SK-N-SH treated with all-trans-retinoic acid at 6 μM for 48 hours (cell line): ENCODE measurements around the gene RNF166.

Source experiments
- ATAC-seq: fragments of 200-7000 bp; cut with Tn5 transposase; 3 replicates; pipeline ENCODE4 v1.9.1; 2020; ENCODE audit warnings: mild to moderate bottlenecking, moderate library complexity
- CREB5 ChIP-seq: fragments of 250-450 bp; sonication (Bioruptor Pico); IDR thresholded peaks from 2 replicates; pipeline ENCODE4 v1.5.1; 2020; ENCODE audit warnings: low read depth, mild to moderate bottlenecking, moderate library complexity
- CSDC2 ChIP-seq: fragments of 250-450 bp; sonication (Bioruptor Pico); IDR thresholded peaks from 2 replicates; pipeline ENCODE4 v1.5.0; 2020; ENCODE audit warnings: mild to moderate bottlenecking, moderate library complexity
- CSRNP3 ChIP-seq: fragments of 250-450 bp; sonication (Bioruptor Pico); IDR thresholded peaks from 2 replicates; pipeline ENCODE4 v1.5.1; 2021; ENCODE audit warnings: mild to moderate bottlenecking, moderate library complexity
- ESRRG ChIP-seq: fragments of 250-450 bp; sonication (Bioruptor Pico); IDR thresholded peaks from 2 replicates; pipeline ENCODE4 v1.6.1; 2021; ENCODE audit warnings: mild to moderate bottlenecking
- GLIS3 ChIP-seq: fragments of 250-450 bp; sonication (Bioruptor Pico); IDR thresholded peaks from 2 replicates; pipeline ENCODE4 v1.5.0; 2020; ENCODE audit warnings: mild to moderate bottlenecking, moderate library complexity
- ISL1 ChIP-seq: fragments of 250-450 bp; sonication (Bioruptor Pico); IDR thresholded peaks from 2 replicates; pipeline ENCODE4 v2.1.2; 2022; ENCODE audit warnings: mild to moderate bottlenecking, moderate library complexity
- OSR1 ChIP-seq: fragments of 250-450 bp; sonication (Bioruptor Pico); IDR thresholded peaks from 2 replicates; pipeline ENCODE4 v1.8.0; 2022; ENCODE audit warnings: moderate library complexity, mild to moderate bottlenecking, inconsistent platforms
- PATZ1 ChIP-seq: fragments of 250-450 bp; sonication (Bioruptor Pico); IDR thresholded peaks from 2 replicates; pipeline ENCODE4 v1.8.0; 2020; ENCODE audit warnings: mild to moderate bottlenecking, moderate library complexity, borderline replicate concordance
- POU6F1 ChIP-seq: fragments of 250-450 bp; sonication (Bioruptor Pico); IDR thresholded peaks from 2 replicates; pipeline ENCODE4 v1.8.0; 2021; ENCODE audit warnings: low read depth, mild to moderate bottlenecking, moderate library complexity, borderline replicate concordance
- RARB ChIP-seq: fragments of 250-450 bp; sonication (Bioruptor Pico); IDR thresholded peaks from 2 replicates; pipeline ENCODE4 v1.8.0; 2021; ENCODE audit warnings: mild to moderate bottlenecking, moderate library complexity
- SNAI2 ChIP-seq: fragments of 250-450 bp; sonication (Bioruptor Pico); IDR thresholded peaks from 2 replicates; pipeline ENCODE4 v1.5.0; 2020; ENCODE audit warnings: mild to moderate bottlenecking, moderate library complexity
- TCF4 ChIP-seq: fragments of 250-450 bp; sonication (Bioruptor Pico); IDR thresholded peaks from 2 replicates; pipeline ENCODE4 v1.8.0; 2021; ENCODE audit warnings: mild to moderate bottlenecking, moderate library complexity, borderline replicate concordance
- TOX ChIP-seq: fragments of 250-450 bp; sonication (Bioruptor Pico); IDR thresholded peaks from 2 replicates; pipeline ENCODE4 v1.8.0; 2021; ENCODE audit warnings: mild to moderate bottlenecking, moderate library complexity, borderline replicate concordance
- TSHZ2 ChIP-seq: fragments of 250-450 bp; sonication (Bioruptor Pico); IDR thresholded peaks from 2 replicates; pipeline ENCODE4 v1.5.0; 2020; ENCODE audit warnings: mild to moderate bottlenecking, moderate library complexity
- ZC3H10 ChIP-seq: fragments of 250-450 bp; sonication (Bioruptor Pico); IDR thresholded peaks from 2 replicates; pipeline ENCODE4 v1.5.1; 2021; ENCODE audit warnings: mild to moderate bottlenecking, moderate library complexity
- ZFP3 ChIP-seq: fragments of 250-450 bp; sonication (Bioruptor Pico); IDR thresholded peaks from 2 replicates; pipeline ENCODE4 v1.5.0; 2020; ENCODE audit warnings: mild to moderate bottlenecking, moderate library complexity
- ZFP30 ChIP-seq: fragments of 450-650 bp; formaldehyde crosslinking; IDR thresholded peaks from 2 replicates; pipeline ENCODE4 v1.5.0; 2022; ENCODE audit warnings: mild to moderate bottlenecking, moderate library complexity
- ZNF70 ChIP-seq: fragments of 450-650 bp; formaldehyde crosslinking; IDR thresholded peaks from 2 replicates; pipeline ENCODE4 v1.5.0; 2020; ENCODE audit warnings: mild to moderate bottlenecking, moderate library complexity
- ZNF8 ChIP-seq: fragments of 450-650 bp; formaldehyde crosslinking; IDR thresholded peaks from 2 replicates; pipeline ENCODE4 v1.5.0; 2020; ENCODE audit warnings: mild to moderate bottlenecking, moderate library complexity

RNF166 gene

GRCh38 chr16:88699180-88699579, 7.0 kb downstream of the RNF166 start:
- no peak for TF ChIP-seq TCF4
- TF ChIP-seq OSR1 (CRISPR knock-in tag): no peak
- TF ChIP-seq, all 23 proteins: peak for 0
- no peak for ATAC-seq

- ATAC-seq: no peak
- no peak for TF ChIP-seq ZNF70 (CRISPR knock-in tag)
- TF ChIP-seq ZFP30 (CRISPR knock-in tag): no peak
- TF ChIP-seq ZNF8 (CRISPR knock-in tag): no peak
- TF ChIP-seq TCF4: no peak
- TF ChIP-seq ZC3H10: no peak
- no peak for TF ChIP-seq RARB (CRISPR knock-in tag)
- TF ChIP-seq GLIS3 (CRISPR knock-in tag): no peak
- TF ChIP-seq ESRRG (CRISPR knock-in tag): no peak
- no peak for TF ChIP-seq CSRNP3 (CRISPR knock-in tag)
- no peak for TF ChIP-seq CSDC2
- TF ChIP-seq, all 23 proteins: peak for 0
These were observed 7.6 kb downstream of the RNF166 start for GRCh38 chr16:88698646-88699045.

- ATAC-seq: no peak
- no peak for TF ChIP-seq ISL1 (CRISPR knock-in tag)
- no peak for TF ChIP-seq ESRRG (CRISPR knock-in tag)
- no peak for TF ChIP-seq TCF4
- TF ChIP-seq RARB (CRISPR knock-in tag): no peak
- TF ChIP-seq ZNF70 (CRISPR knock-in tag): no peak
- TF ChIP-seq POU6F1 (CRISPR knock-in tag): no peak
- no peak for TF ChIP-seq TSHZ2 (CRISPR knock-in tag)
- no peak for TF ChIP-seq ZC3H10
- no peak for TF ChIP-seq SNAI2 (CRISPR knock-in tag)
- TF ChIP-seq CREB5 (CRISPR knock-in tag): no peak
- no peak for TF ChIP-seq PATZ1 (CRISPR knock-in tag)
- no peak for TF ChIP-seq ZFP3 (CRISPR knock-in tag)
- no peak for TF ChIP-seq GLIS3 (CRISPR knock-in tag)
- TF ChIP-seq ZFP30 (CRISPR knock-in tag): no peak
- TF ChIP-seq TOX (CRISPR knock-in tag): no peak
These were observed 8.2 kb downstream of the RNF166 start for GRCh38 chr16:88697831-88698615.
